Measurements from ENCODE around the gene RAB11A.

DNA sequence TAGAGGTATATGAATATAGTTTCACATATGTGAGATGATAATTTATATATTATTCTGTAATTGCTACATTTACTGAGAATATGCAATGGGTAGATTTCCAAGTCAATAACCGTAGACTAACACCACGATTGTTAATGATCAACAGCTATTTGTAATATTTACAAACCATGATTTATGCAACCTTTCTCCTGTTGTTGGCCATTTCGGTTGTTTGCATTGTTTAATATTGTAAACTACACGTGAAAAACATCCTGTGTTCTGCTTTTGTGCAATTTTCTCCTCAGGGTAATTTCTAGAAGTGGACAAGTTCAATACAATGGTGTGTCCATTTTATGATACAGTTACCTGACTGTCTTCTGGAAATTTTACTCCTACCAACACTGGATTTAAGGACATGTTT, 29.3 kb upstream of the RAB11A start:
- no peak for TF ChIP-seq EZH2 (IDR thresholded peaks at IDR 0.05; ENCODE audit: borderline replicate concordance, insufficient read depth, low read depth, low read length, poor library complexity, severe bottlenecking)
- TF ChIP-seq, protein P1, sequence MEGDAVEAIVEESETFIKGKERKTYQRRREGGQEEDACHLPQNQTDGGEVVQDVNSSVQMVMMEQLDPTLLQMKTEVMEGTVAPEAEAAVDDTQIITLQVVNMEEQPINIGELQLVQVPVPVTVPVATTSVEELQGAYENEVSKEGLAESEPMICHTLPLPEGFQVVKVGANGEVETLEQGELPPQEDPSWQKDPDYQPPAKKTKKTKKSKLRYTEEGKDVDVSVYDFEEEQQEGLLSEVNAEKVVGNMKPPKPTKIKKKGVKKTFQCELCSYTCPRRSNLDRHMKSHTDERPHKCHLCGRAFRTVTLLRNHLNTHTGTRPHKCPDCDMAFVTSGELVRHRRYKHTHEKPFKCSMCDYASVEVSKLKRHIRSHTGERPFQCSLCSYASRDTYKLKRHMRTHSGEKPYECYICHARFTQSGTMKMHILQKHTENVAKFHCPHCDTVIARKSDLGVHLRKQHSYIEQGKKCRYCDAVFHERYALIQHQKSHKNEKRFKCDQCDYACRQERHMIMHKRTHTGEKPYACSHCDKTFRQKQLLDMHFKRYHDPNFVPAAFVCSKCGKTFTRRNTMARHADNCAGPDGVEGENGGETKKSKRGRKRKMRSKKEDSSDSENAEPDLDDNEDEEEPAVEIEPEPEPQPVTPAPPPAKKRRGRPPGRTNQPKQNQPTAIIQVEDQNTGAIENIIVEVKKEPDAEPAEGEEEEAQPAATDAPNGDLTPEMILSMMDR (IDR thresholded peaks at IDR 0.05), result no peak
